GM23248 (cell line): ENCODE measurements around the gene AHRR.

ENCODE experiments used
- EZH2 ChIP-seq: fragments of 200-600 bp; sonication (generic); IDR thresholded peaks from 2 replicates; pipeline ENCODE4 v1.6.1; 2018; ENCODE audit warnings: antibody characterized with exemption, mild to moderate bottlenecking; ENCODE audit not compliant: insufficient read depth, poor library complexity, severe bottlenecking
- EZH2phosphoT487 ChIP-seq: fragments of 200-600 bp; sonication (generic); IDR thresholded peaks from 2 replicates; pipeline ENCODE4 v1.6.1; 2018; ENCODE audit warnings: antibody characterized with exemption, moderate library complexity, mild to moderate bottlenecking, low read depth; ENCODE audit not compliant: insufficient read depth

GRCh38 chr5:314676-315487 lies 6.6 kb upstream of the AHRR start:
- TF ChIP-seq EZH2, result no peak
- no peak for TF ChIP-seq EZH2phosphoT487
